OCI-LY3 (cell line): Measurements from ENCODE around the gene PCK2.

Source experiments
- H2AFZ ChIP-seq: fragments of 200-600, 300-600 bp; shearing (Covaris generic); 2 replicates; pipeline ENCODE4 v1.6.0; 2014; ENCODE audit warnings: antibody characterized with exemption, low read depth, low read length
- H3K27ac ChIP-seq: fragments of 200-600, 300-600 bp; sonication (generic); 2 replicates; pipeline ENCODE4 v1.5.1; 2014; ENCODE audit warnings: mild to moderate bottlenecking, low read length, moderate library complexity, mixed read lengths
- H3K27me3 ChIP-seq: fragments of 200-600, 300-600 bp; sonication (generic); 2 replicates; pipeline ENCODE4 v1.6.1; 2014; ENCODE audit warnings: low read depth, low read length, mixed read lengths
- H3K36me3 ChIP-seq: fragments of 200-600, 300-600 bp; sonication (generic); replicated peaks from 2 replicates; pipeline ENCODE3; 2014; ENCODE audit warnings: low read depth, low read length, mixed read lengths
- H3K4me1 ChIP-seq: fragments of 300-600, 200-600 bp; sonication (generic); 2 replicates; pipeline ENCODE4 v1.6.1; 2014; ENCODE audit warnings: low read length, mixed read lengths
- H3K4me2 ChIP-seq: fragments of 200-600, 300-600 bp; sonication (generic); 2 replicates; pipeline ENCODE4 v1.6.1; 2014; ENCODE audit warnings: low read length, mixed read lengths
- H3K4me3 ChIP-seq: fragments of 300-600, 200-600 bp; sonication (generic); 2 replicates; pipeline ENCODE4 v1.5.1; 2014; ENCODE audit warnings: antibody characterized with exemption, mild to moderate bottlenecking, low read length, moderate library complexity
- H3K79me2 ChIP-seq: fragments of 300-600, 200-600 bp; shearing (Covaris generic); 2 replicates; pipeline ENCODE4 v1.6.1; 2014; ENCODE audit warnings: mild to moderate bottlenecking, low read length, mixed read lengths
- H3K9ac ChIP-seq: fragments of 300-600, 200-600 bp; shearing (Covaris generic); 2 replicates; pipeline ENCODE4 v1.6.0; 2014; ENCODE audit warnings: mild to moderate bottlenecking, low read length, moderate library complexity
- H3K9me3 ChIP-seq: fragments of 200-600, 300-600 bp; shearing (Covaris generic); 2 replicates; pipeline ENCODE4 v1.6.1; 2014; ENCODE audit warnings: low read length, mixed read lengths; ENCODE audit not compliant: insufficient read depth
- H4K20me1 ChIP-seq: fragments of 200-600, 300-600 bp; sonication (generic); 2 replicates; pipeline ENCODE4 v1.6.1; 2016; ENCODE audit warnings: low read length, mixed read lengths; ENCODE audit not compliant: insufficient read depth
- EZH2phosphoT487 ChIP-seq: fragments of 200-600 bp; shearing (Covaris generic); IDR thresholded peaks from 2 replicates; pipeline ENCODE4 v1.6.1; 2018; ENCODE audit warnings: antibody characterized with exemption, mixed run types, low read depth
- TF ChIP-seq, protein P1 (sequence below): fragments of 200-600, 300-600 bp; sonication (generic); IDR thresholded peaks from 2 replicates; pipeline ENCODE4 v1.5.1; 2014; ENCODE audit warnings: antibody characterized with exemption, low read length, low read depth

The PCK2 gene

DNA sequence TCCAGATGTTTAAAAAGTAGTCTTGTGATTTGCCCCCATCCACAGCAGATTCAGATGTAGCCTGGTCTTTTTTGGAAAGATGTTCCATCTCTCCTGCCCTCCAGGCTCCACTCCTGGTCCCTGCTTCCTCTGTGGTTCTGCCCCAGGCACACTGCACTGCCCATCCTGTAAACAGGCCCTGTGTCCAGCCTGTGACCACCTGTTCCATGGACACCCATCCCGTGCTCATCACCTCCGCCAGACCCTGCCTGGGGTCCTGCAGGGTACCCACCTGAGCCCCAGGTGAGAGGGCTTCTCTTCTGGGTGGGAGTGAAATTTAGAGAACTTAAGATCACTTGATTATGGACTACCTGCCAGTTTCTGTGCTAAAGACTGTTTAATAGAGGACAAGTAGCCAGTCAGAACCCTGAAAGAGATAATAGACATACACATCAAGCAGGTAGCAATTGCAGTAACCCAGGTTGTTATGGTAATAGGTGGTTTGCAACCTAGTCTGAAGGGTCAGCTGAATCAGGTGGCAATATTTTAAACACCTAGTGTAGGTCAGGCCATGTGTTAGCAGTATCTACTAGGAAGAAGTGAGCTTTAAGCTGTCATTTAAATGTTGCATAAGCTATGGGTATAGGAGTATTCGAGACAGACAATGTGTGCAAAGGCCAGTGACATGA, 55.3 kb downstream of the PCK2 start:
- Histone ChIP-seq H3K9me3 (no peaks in the 10 kb centered on the region), H3K4me1 (peaks cover 19% of the 10 kb centered on the region), H3K36me3 (peaks cover 37% of the 10 kb centered on the region), H3K9ac (no peak overlapping the region), H3K27ac (no peak overlapping the region), H2AFZ (no peak overlapping the region), H4K20me1 (0 out of 2 replicates have a peak, but pooled peaks cover 2% of the 10 kb centered on the region), H3K4me2 (no peak overlapping the region), H3K27me3 (no peaks in the 10 kb centered on the region), H3K79me2 (peaks cover 41% of the 10 kb centered on the region), H3K4me3 (no peak overlapping the region)
- TF ChIP-seq EZH2phosphoT487 = no peak
- TF ChIP-seq, protein P1, sequence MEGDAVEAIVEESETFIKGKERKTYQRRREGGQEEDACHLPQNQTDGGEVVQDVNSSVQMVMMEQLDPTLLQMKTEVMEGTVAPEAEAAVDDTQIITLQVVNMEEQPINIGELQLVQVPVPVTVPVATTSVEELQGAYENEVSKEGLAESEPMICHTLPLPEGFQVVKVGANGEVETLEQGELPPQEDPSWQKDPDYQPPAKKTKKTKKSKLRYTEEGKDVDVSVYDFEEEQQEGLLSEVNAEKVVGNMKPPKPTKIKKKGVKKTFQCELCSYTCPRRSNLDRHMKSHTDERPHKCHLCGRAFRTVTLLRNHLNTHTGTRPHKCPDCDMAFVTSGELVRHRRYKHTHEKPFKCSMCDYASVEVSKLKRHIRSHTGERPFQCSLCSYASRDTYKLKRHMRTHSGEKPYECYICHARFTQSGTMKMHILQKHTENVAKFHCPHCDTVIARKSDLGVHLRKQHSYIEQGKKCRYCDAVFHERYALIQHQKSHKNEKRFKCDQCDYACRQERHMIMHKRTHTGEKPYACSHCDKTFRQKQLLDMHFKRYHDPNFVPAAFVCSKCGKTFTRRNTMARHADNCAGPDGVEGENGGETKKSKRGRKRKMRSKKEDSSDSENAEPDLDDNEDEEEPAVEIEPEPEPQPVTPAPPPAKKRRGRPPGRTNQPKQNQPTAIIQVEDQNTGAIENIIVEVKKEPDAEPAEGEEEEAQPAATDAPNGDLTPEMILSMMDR = no peak

DNA sequence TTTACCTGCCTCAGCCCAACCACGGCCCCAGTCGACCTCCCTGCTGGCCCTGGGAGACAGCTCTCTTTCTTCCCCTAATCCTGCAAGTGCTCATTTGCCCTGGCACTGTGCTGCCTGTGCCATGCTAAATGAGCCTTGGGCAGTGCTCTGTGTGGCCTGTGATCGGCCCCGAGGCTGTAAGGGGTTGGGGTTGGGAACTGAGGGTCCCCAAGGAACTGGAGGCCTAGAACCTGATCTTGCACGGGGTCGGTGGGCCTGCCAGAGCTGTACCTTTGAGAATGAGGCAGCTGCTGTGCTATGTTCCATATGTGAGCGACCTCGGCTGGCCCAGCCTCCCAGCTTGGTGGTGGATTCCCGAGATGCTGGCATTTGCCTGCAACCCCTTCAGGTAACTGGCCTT, 56.0 kb downstream of the PCK2 start:
- Histone ChIP-seq H3K36me3 (peaks cover 39% of the 10 kb centered on the region), H3K9ac (no peak overlapping the region), H3K27me3 (no peaks in the 10 kb centered on the region), H2AFZ (no peak overlapping the region), H3K79me2 (peaks cover 35% of the 10 kb centered on the region), H4K20me1 (0 out of 2 replicates have a peak, but pooled peaks cover 2% of the 10 kb centered on the region), H3K4me3 (no peak overlapping the region), H3K4me1 (peaks cover 14% of the 10 kb centered on the region), H3K4me2 (no peak overlapping the region), H3K9me3 (no peaks in the 10 kb centered on the region), H3K27ac (no peak overlapping the region)
- TF ChIP-seq EZH2phosphoT487 = no peak
- TF ChIP-seq, protein P1 = no peak

DNA sequence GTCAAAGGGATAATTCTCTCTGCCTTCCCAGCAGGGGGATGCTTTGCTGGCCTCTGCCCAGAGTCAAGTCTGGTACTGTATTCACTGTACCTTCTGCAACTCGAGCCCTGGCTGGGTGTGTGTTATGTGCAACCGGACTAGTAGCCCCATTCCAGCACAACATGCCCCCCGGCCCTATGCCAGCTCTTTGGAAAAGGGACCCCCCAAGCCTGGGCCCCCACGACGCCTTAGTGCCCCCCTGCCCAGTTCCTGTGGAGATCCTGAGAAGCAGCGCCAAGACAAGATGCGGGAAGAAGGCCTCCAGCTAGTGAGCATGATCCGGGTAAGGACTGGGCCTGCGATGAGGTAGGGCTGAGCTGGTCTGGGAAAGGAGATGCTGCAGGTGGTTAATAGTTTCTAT, 56.5 kb downstream of the PCK2 start:
- H3K36me3 ChIP-seq = peaks cover 41% of the 10 kb centered on the region
- H3K9ac ChIP-seq = no peak overlapping the region
- H3K9me3 ChIP-seq = no peaks in the 10 kb centered on the region
- H3K4me2 ChIP-seq = no peak overlapping the region
- H3K79me2 ChIP-seq = peaks cover 30% of the 10 kb centered on the region
- no peak overlapping the region for H3K4me3 ChIP-seq
- H3K4me1 ChIP-seq = peaks cover 10% of the 10 kb centered on the region
- no peaks in the 10 kb centered on the region for H3K27me3 ChIP-seq
- H4K20me1 ChIP-seq = 0 out of 2 replicates have a peak, but pooled peaks cover 2% of the 10 kb centered on the region
- no peak overlapping the region for H2AFZ ChIP-seq
- TF ChIP-seq, protein P1 = no peak
- no peak for TF ChIP-seq EZH2phosphoT487
- no peak overlapping the region for H3K27ac ChIP-seq

DNA sequence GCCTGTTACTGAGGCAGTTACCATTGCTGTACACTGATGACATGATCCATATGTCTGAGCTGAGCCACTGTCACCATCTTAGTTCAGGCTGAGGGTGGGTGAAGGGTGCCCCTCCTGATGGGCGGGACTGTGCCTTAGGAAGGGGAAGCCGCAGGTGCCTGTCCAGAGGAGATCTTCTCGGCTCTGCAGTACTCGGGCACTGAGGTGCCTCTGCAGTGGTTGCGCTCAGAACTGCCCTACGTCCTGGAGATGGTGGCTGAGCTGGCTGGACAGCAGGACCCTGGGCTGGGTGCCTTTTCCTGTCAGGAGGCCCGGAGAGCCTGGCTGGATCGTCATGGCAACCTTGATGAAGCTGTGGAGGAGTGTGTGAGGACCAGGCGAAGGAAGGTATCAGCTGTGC, 56.9 kb downstream of the PCK2 start:
- Histone ChIP-seq H3K9me3 (no peaks in the 10 kb centered on the region), H3K27me3 (no peaks in the 10 kb centered on the region), H3K4me2 (no peak overlapping the region), H3K27ac (no peak overlapping the region), H2AFZ (no peak overlapping the region), H3K36me3 (peaks cover 46% of the 10 kb centered on the region), H3K79me2 (peaks cover 25% of the 10 kb centered on the region), H3K4me1 (peaks cover 7% of the 10 kb centered on the region), H3K4me3 (no peak overlapping the region), H4K20me1 (0 out of 2 replicates have a peak, but pooled peaks cover 2% of the 10 kb centered on the region), H3K9ac (no peak overlapping the region)
- TF ChIP-seq, protein P1 = no peak
- no peak for TF ChIP-seq EZH2phosphoT487
